Gastroesophageal sphincter (tissue), 4 donors: ENCODE measurements around the gene GABRA5. TPM values are rescaled to one million over a fixed set of nuclear protein-coding genes. Genes with fewer than 3 reads are reported as not detected.
"Not testable (repeated sequence)": the region's sequence is repeated elsewhere in the genome, so short reads cannot be mapped to it uniquely, and the experiment has no call there.

ENCODE experiments used
- ATAC-seq: fragments of 150-250 bp; one replicate; pipeline ENCODE4 v1.9.1; 2016; ENCODE audit warnings: mild to moderate bottlenecking, moderate library complexity
- H3K27ac ChIP-seq, 4 donors: fragments of 200-600 bp; sonication (generic) in 3 of 4; 1 replicate in 3 of 4; 2 replicates in 1 of 4; pipeline ENCODE4 v1.5.1; 2016 to 2019
- H3K27me3 ChIP-seq: fragments of 200-600 bp; sonication (generic); one replicate; pipeline ENCODE4 v1.5.1; 2019
- H3K36me3 ChIP-seq, 2 donors: fragments of 200-600 bp; sonication (generic); one replicate each; pipeline ENCODE4 v1.5.1; 2019; ENCODE audit warnings: control low read depth in 1 of 2
- H3K4me1 ChIP-seq, 3 donors: fragments of 200-600 bp; sonication (generic); 1 replicate in 2 of 3; 2 replicates in 1 of 3; pipeline ENCODE4 v1.5.1; 2016 to 2019; ENCODE audit warnings: control low read depth in 2 of 3
- H3K4me3 ChIP-seq, 2 donors: fragments of 200-600 bp; sonication (generic); one replicate each; pipeline ENCODE4 v1.5.1; 2019; ENCODE audit warnings: mild to moderate bottlenecking in 1 of 2, moderate library complexity in 1 of 2
- H3K9me3 ChIP-seq, 3 donors: fragments of 200-600 bp; sonication (generic); one replicate each; pipeline ENCODE4 v1.5.1; 2017 to 2019; ENCODE audit warnings: control low read depth in 2 of 3
- EP300 ChIP-seq: sonication (generic); formaldehyde crosslinking; IDR thresholded peaks from one replicate; pipeline ENCODE4 v1.6.1; 2017; ENCODE audit warnings: antibody characterized with exemption, mild to moderate bottlenecking
- POLR2A ChIP-seq, 2 donors: fragments of 450-650 bp; IDR thresholded peaks; one replicate each; pipeline ENCODE4 v1.6.1; 2017; ENCODE audit warnings: antibody characterized with exemption in 2 of 2, mild to moderate bottlenecking in 2 of 2, moderate library complexity in 1 of 2
- POLR2AphosphoS5 ChIP-seq: sonication (generic); formaldehyde crosslinking; IDR thresholded peaks from one replicate; pipeline ENCODE4 v1.6.1; 2017; ENCODE audit warnings: antibody characterized with exemption
- WGBS, 2 donors: methylation state at CpG; one replicate each; pipeline ENCODE4 v1.1.5; 2018; ENCODE audit warnings: low coverage in 1 of 2; 5-methylcytosine and 5-hydroxymethylcytosine counted together
- total RNA-seq, 4 donors: library from RNA; depleted of rRNA; stranded (reverse); fragments of >200 nt; gene quantifications; one replicate each; pipeline ENCODE4 v1.1.0, GENCODE V29; 2016
- TF ChIP-seq, protein P1 (sequence below), 4 experiments: fragments of 200-600 bp in 2 of 4; fragments of 450-650 bp in 2 of 4; sonication (generic) in 1 of 4; IDR thresholded peaks; one replicate each; pipeline ENCODE4 v1.5.1; 2017 to 2019; ENCODE audit warnings: antibody characterized with exemption in 4 of 4, mild to moderate bottlenecking in 2 of 4, moderate library complexity in 2 of 4

Gene GABRA5
- total RNA-seq, 4 donors from 2014 or later: 2.4 to 151 (median 33.7) TPM

DNA sequence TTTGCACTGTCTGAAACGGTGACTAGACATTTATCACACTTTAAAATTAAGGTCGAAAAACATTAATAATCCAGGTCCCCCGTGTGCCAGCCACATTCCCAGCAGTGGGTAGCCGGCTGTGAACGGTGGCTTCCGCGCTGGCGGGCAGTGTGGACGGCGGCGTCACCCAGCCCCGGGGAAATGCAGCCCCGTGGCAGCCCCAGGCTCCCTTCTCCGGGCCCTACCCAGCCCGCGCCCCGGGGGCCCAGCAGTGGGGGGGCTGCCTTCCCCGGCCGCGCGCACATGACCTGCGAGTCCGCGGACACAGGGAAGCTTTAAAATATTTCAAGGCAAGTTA, 25.3 kb downstream of the GABRA5 start:
- Histone ChIP-seq H3K27me3 (peaks cover 27% of the 10 kb centered on the region), H3K9me3 (no peaks in the 10 kb centered on the region), H3K4me1 (peaks cover 0 to 29% (median 5%) of the 10 kb centered on the region in 3 donors), H3K4me3 (peak overlapping the region in 1 of 2 donors; percentile 39), H3K27ac (no peak overlapping the region), H3K36me3 (no peaks in the 10 kb centered on the region)
- WGBS, 2 donors: 29 to 34% methylated on average over 5 to 10 of the region's 24 CpGs
- TF ChIP-seq, protein P1, sequence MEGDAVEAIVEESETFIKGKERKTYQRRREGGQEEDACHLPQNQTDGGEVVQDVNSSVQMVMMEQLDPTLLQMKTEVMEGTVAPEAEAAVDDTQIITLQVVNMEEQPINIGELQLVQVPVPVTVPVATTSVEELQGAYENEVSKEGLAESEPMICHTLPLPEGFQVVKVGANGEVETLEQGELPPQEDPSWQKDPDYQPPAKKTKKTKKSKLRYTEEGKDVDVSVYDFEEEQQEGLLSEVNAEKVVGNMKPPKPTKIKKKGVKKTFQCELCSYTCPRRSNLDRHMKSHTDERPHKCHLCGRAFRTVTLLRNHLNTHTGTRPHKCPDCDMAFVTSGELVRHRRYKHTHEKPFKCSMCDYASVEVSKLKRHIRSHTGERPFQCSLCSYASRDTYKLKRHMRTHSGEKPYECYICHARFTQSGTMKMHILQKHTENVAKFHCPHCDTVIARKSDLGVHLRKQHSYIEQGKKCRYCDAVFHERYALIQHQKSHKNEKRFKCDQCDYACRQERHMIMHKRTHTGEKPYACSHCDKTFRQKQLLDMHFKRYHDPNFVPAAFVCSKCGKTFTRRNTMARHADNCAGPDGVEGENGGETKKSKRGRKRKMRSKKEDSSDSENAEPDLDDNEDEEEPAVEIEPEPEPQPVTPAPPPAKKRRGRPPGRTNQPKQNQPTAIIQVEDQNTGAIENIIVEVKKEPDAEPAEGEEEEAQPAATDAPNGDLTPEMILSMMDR (IDR thresholded peaks at IDR 0.05): no peak
- TF ChIP-seq POLR2A (IDR thresholded peaks at IDR 0.05) (no peak), EP300 (no peak), POLR2AphosphoS5 (no peak)
- ATAC-seq: no peak

DNA sequence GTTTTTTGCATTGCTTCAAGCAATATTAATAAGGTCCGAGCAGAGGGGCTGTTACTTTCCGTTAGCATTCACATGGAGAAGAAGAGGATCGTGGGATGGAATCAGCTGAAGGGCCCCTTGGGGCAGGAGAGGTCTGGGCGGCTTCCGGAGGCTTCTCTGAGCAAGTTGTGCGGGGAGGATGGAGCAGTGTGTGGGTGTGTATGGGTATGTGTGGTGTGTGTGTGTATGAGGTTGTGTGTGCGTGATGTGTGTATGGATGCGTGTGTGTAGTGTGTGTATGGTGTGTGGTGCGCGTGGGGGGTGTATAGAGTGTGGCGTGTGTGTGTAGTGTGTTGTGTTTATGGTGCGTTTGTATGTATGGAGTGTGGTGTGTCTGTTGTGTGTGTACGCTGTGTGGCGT, 25.8 kb downstream of the GABRA5 start:
- Histone ChIP-seq H3K4me3 (no peak overlapping the region), H3K27ac (no peak overlapping the region), H3K36me3 (no peaks in the 10 kb centered on the region), H3K4me1 (peaks cover 0 to 29% (median 5%) of the 10 kb centered on the region in 3 donors), H3K9me3 (no peaks in the 10 kb centered on the region), H3K27me3 (peaks cover 27% of the 10 kb centered on the region)
- no peak for ATAC-seq
- 69 to 87% methylated on average over 7 to 12 of the region's 14 CpGs for WGBS, 2 donors
- no peak for TF ChIP-seq EP300
- TF ChIP-seq POLR2AphosphoS5: no peak
- no peak for TF ChIP-seq POLR2A (IDR thresholded peaks at IDR 0.05)
- TF ChIP-seq, protein P1 (IDR thresholded peaks at IDR 0.05): no peak

DNA sequence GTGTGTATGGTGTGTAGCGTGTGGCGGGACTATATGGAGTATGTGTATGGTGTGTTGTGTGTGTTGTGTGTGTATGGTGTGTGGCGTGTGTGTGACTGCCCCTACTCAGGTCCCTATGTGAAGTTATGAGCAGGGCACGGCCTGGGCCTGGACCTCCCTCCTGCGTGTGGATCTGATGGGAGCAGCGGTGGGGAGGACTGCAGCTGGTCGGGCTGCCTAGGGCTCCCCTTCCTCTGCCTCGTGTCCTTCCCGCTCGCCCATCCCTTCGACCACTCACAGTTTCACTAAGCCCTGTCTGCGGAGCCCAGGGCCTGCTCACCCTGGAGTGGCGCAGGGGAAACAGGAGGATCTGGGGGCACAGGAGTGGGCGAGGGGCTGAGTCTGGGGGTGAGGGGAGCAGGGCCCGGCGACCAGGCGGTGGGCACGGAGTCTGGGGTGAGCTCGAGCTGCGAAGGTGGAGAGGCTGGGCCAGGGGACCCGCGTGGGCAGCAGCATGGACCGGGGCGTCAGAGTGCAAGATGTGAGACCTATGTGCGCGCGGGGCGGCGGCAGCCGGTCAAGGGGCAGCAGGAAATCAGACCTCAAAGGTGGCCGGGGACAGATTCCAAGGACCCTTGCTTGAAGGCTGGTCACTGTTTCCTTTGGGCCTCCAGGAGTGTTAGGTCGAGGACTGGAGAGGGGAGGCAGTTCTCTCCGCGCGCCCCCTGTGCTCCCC, 26.6 kb downstream of the GABRA5 start:
- TF ChIP-seq POLR2A (IDR thresholded peaks at IDR 0.05) (no peak), POLR2AphosphoS5 (no peak), EP300 (no peak)
- TF ChIP-seq, protein P1 (IDR thresholded peaks at IDR 0.05): no peak
- H3K4me3 ChIP-seq: no peak overlapping the region
- no peaks in the 10 kb centered on the region for H3K9me3 ChIP-seq
- H3K27ac ChIP-seq: no peak overlapping the region
- H3K4me1 ChIP-seq: peaks cover 0 to 23% (median 5%) of the 10 kb centered on the region in 3 donors
- ATAC-seq: peak; percentile 32
- no peaks in the 10 kb centered on the region for H3K36me3 ChIP-seq
- WGBS, 2 donors: 40 to 75% methylated on average over 1 to 23 of the region's 35 CpGs
- H3K27me3 ChIP-seq: peaks cover 21% of the 10 kb centered on the region

DNA sequence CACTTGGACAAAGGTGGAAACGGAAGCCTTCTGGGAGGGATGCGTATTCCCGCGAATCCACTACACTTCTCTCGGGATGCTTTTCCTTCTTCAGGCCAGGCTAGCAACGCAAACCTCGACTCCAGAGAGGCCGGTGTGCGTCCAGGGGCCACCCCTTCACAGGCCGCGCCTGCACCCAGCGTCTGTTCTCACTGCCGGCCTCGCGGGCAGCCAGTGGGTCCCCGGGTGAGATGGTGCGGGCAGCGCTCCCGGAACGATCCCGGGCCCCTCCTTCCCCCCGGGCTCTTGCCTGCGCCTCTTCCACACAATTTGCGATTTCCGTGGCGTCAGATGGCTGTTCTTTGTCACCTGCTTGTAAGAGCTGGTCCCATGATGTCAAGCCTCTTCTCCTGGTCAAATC, 27.3 kb downstream of the GABRA5 start:
- TF ChIP-seq EP300: no peak
- Histone ChIP-seq H3K4me1 (peaks cover 0 to 16% (median 2%) of the 10 kb centered on the region in 3 donors), H3K36me3 (no peaks in the 10 kb centered on the region), H3K4me3 (no peak overlapping the region), H3K27me3 (peaks cover 18% of the 10 kb centered on the region), H3K9me3 (no peaks in the 10 kb centered on the region), H3K27ac (no peak overlapping the region)
- no peak for ATAC-seq
- 30 to 68% methylated on average over 3 to 22 of the region's 26 CpGs for WGBS, 2 donors

DNA sequence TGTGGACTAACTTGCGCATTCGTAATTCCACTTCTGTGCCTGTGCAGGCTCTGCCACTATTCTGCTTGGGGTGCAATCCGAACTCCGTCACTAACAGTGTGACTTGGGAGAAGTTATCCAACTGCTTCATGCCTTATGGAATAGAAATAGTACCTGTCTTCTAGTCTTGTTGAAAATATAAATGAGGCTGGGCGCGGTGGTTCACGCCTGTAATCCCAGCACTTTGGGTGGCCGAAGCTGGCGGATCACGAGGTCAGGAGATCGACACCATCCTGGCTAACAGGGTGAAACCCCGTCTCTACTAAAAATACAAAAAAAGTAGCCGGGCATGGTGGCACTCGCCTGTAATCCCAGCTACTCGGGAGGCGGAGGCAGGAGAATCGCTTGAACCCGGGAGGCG, 28.5 kb downstream of the GABRA5 start:
- not testable (repeated sequence) for H3K27ac ChIP-seq, ATAC-seq, H3K4me3 ChIP-seq, H3K9me3 ChIP-seq, H3K36me3 ChIP-seq
- 95% methylated on average over 14 of the region's 19 CpGs; no CpG with 5 or more reads in 1 of the 2 donors for WGBS, 2 donors
- peaks cover 18% of the 10 kb centered on the region for H3K27me3 ChIP-seq
- H3K4me1 ChIP-seq: peaks cover 0 to 15% (median 2%) of the 10 kb centered on the region in 3 donors

DNA sequence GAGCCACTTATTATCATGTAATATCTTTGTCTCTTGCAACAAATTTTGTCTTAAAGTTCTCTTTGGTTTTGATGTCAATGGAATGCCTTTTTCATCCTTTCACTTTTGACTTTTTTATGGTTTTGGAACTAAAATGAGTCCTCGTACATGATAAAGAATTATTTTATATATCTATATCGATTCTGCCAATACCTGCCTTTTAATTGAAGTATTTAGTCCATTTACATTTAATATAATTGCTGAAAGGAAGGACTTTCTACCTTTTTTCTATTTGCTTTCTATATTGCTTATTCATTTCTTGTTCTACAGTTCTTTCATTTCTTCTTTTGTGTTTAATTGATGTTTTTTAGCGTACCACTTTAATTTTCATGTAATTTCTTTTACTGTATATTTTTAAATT, 32.8 kb downstream of the GABRA5 start:
- no peaks in the 10 kb centered on the region for H3K4me1 ChIP-seq
- no peak for ATAC-seq
- H3K9me3 ChIP-seq: peaks cover 0 to 25% (median 0%) of the 10 kb centered on the region in 3 donors
- TF ChIP-seq, protein P1 (IDR thresholded peaks at IDR 0.05): no peak
- no peak for TF ChIP-seq POLR2AphosphoS5
- TF ChIP-seq EP300: no peak
- no peak for TF ChIP-seq POLR2A (IDR thresholded peaks at IDR 0.05)
- H3K27ac ChIP-seq: no peak overlapping the region
- 90 to 96% methylated on average over 3 of the region's 3 CpGs for WGBS, 2 donors
- H3K36me3 ChIP-seq: no peaks in the 10 kb centered on the region
- no peak overlapping the region for H3K4me3 ChIP-seq
- H3K27me3 ChIP-seq: no peaks in the 10 kb centered on the region
